ENCODE data around the gene FAM9C.
"Not testable (repeated sequence)": the region's sequence is repeated elsewhere in the genome, so short reads cannot be mapped to it uniquely, and the experiment has no call there.

The FAM9C gene

GRCh38 chrX:13029887-13030771, 14.3 kb downstream of the FAM9C start:
- no peak for DNase-seq

- DNase-seq, result no peak
Observed at GRCh38 chrX:13029637-13029886, 14.9 kb downstream of the FAM9C start.

GRCh38 chrX:13028871-13029636, 15.4 kb downstream of the FAM9C start:
- no peak for DNase-seq

- DNase-seq, result no peak
Observed at GRCh38 chrX:13026877-13027652, 17.4 kb downstream of the FAM9C start.

GRCh38 chrX:13024986-13025385, 19.4 kb downstream of the FAM9C start:
- no peak for DNase-seq

- no peak for DNase-seq
Observed at GRCh38 chrX:13023979-13024378, 20.4 kb downstream of the FAM9C start.

- DNase-seq, result no peak
Observed at GRCh38 chrX:13023567-13023966, 20.9 kb downstream of the FAM9C start.

GRCh38 chrX:13022926-13023325, 21.5 kb downstream of the FAM9C start:
- DNase-seq, result no peak

GRCh38 chrX:13016731-13017130, 27.7 kb downstream of the FAM9C start:
- not testable (repeated sequence) for DNase-seq

GRCh38 chrX:13015536-13016236, 28.7 kb downstream of the FAM9C start:
- DNase-seq, result no peak

GRCh38 chrX:13014111-13015096, 30.0 kb downstream of the FAM9C start:
- no peak for DNase-seq

GRCh38 chrX:13013363-13014110, 30.9 kb downstream of the FAM9C start:
- no peak for DNase-seq

GRCh38 chrX:13010546-13010945, 33.9 kb downstream of the FAM9C start:
- DNase-seq, result no peak

GRCh38 chrX:13009844-13010243, 34.6 kb downstream of the FAM9C start:
- DNase-seq, result no peak

GRCh38 chrX:13009273-13009672, 35.1 kb downstream of the FAM9C start:
- no peak for DNase-seq

GRCh38 chrX:13008851-13009250, 35.6 kb downstream of the FAM9C start:
- DNase-seq, result no peak

- DNase-seq, result no peak
Observed at GRCh38 chrX:13008189-13008533, 36.3 kb downstream of the FAM9C start.

GRCh38 chrX:13007519-13008188, 36.8 kb downstream of the FAM9C start:
- DNase-seq, result no peak

- no peak for DNase-seq
Observed at GRCh38 chrX:13005661-13006473, 38.6 kb downstream of the FAM9C start.
